ENCODE results near the gene TRIM26. TPM values are rescaled to one million over a fixed set of nuclear protein-coding genes. Genes with fewer than 3 reads are reported as not detected.

Gene TRIM26
- total and polyA plus RNA-seq, 2 of the 13 experiments (the other 11 are each of a cell fraction or from before 2014, with no cell fraction given): 27.1 to 38.7 TPM

DNA sequence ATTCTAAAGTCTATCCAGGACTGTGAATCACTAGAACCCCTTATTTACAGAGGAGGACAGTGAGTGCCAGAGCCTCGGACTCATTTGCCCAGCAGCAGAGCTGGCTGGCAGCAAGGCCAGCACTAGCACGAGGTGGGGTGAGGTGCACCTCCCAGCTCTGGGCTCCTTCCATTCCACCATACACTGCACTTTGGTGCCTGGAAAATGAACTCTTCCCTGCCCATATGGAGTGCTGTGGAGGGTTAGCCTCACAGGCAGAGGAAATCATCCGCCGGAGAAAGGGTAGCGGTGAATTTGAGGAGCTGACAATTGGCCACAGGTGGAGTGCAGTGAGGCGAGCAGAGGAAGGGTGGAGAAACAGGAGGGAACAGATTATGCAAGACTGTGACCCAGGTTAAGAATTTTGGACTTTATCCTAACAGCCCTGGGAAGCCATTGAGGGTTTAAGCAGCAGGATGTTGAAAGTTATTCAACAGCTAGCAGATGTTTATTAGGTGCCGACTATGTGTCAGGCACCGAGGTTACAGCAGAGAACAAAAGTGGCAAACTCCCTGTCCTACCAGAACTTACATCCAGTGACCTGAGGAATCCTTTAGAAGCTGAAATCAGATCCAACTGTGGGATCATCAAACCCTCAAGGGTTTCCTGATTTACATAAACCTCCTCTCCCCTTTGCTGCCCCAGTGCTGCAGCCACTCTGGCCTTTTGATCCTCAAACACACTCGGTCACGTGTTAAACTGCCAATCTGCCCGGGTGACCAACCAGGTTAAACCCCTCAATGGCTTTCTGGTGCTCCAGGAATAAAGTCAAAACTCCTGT is 6.2 kb downstream of the TRIM26 start (continued):
- TF ChIP-seq, protein P1, sequence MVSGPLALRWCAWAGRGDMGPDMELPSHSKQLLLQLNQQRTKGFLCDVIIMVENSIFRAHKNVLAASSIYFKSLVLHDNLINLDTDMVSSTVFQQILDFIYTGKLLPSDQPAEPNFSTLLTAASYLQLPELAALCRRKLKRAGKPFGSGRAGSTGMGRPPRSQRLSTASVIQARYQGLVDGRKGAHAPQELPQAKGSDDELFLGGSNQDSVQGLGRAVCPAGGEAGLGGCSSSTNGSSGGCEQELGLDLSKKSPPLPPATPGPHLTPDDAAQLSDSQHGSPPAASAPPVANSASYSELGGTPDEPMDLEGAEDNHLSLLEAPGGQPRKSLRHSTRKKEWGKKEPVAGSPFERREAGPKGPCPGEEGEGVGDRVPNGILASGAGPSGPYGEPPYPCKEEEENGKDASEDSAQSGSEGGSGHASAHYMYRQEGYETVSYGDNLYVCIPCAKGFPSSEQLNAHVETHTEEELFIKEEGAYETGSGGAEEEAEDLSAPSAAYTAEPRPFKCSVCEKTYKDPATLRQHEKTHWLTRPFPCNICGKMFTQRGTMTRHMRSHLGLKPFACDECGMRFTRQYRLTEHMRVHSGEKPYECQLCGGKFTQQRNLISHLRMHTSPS (CRISPR knock-in tag; IDR thresholded peaks at IDR 0.05; ENCODE audit: low read depth): peak; percentile 92
- TF ChIP-seq, protein P2, sequence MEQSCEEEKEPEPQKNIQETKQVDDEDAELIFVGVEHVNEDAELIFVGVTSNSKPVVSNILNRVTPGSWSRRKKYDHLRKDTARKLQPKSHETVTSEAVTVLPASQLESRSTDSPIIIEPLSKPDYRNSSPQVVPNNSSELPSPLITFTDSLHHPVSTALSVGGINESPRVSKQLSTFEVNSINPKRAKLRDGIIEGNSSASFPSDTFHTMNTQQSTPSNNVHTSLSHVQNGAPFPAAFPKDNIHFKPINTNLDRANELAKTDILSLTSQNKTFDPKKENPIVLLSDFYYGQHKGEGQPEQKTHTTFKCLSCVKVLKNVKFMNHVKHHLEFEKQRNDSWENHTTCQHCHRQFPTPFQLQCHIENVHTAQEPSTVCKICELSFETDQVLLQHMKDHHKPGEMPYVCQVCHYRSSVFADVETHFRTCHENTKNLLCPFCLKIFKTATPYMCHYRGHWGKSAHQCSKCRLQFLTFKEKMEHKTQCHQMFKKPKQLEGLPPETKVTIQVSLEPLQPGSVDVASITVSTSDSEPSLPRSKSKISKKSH (CRISPR knock-in tag; IDR thresholded peaks at IDR 0.05; ENCODE audit: borderline replicate concordance): no peak
- TF ChIP-seq HOXD1 (CRISPR knock-in tag; IDR thresholded peaks at IDR 0.05) (peak; percentile 13; the same call in 1 of the 2 replicates), TBX3 (IDR thresholded peaks at IDR 0.05; ENCODE audit: borderline replicate concordance) (0 out of 2 replicates have a peak, but pooled peaks have one; percentile 57), ZNF296 (CRISPR knock-in tag; conservative IDR thresholded peaks at IDR 0.05) (no peak), ZNF17 (CRISPR knock-in tag; IDR thresholded peaks at IDR 0.05) (no peak), ZNF501 (CRISPR knock-in tag; IDR thresholded peaks at IDR 0.05) (no peak; the same call in 1 of the 2 replicates), PRMT3 (CRISPR knock-in tag; IDR thresholded peaks at IDR 0.05; ENCODE audit: borderline replicate concordance, low read depth) (no peak), IRX3 (CRISPR knock-in tag; IDR thresholded peaks at IDR 0.05; ENCODE audit: borderline replicate concordance, low read depth) (peak; percentile 53; the same call in 1 of the 2 replicates), NFKB2 (CRISPR knock-in tag; IDR thresholded peaks at IDR 0.05; ENCODE audit: borderline replicate concordance) (peak; percentile 82; the same call in 1 of the 2 replicates), HNF4G (IDR thresholded peaks at IDR 0.05; ENCODE audit: borderline replicate concordance, low read depth, low read length) (peak; percentile 96), HNF4G (CRISPR knock-in tag; IDR thresholded peaks at IDR 0.05; ENCODE audit: borderline replicate concordance, low read depth) (peak; percentile 96), SALL1 (CRISPR knock-in tag; IDR thresholded peaks at IDR 0.05) (peak; percentile 94), AHR (CRISPR knock-in tag; IDR thresholded peaks at IDR 0.05) (0 out of 2 replicates have a peak, but pooled peaks have one; percentile 48), TOE1 (CRISPR knock-in tag; IDR thresholded peaks at IDR 0.05) (no peak), THYN1 (CRISPR knock-in tag; IDR thresholded peaks at IDR 0.05; ENCODE audit: borderline replicate concordance, low read depth) (peak; percentile 18; the same call in 1 of the 2 replicates), ZNF556 (CRISPR knock-in tag; IDR thresholded peaks at IDR 0.05; ENCODE audit: borderline replicate concordance) (no peak; the same call in 1 of the 2 replicates), GATA4 (IDR thresholded peaks at IDR 0.05; ENCODE audit: borderline replicate concordance, low read depth) (peak; percentile 17; the same call in 1 of the 2 replicates)
- TF ChIP-seq, protein P3, sequence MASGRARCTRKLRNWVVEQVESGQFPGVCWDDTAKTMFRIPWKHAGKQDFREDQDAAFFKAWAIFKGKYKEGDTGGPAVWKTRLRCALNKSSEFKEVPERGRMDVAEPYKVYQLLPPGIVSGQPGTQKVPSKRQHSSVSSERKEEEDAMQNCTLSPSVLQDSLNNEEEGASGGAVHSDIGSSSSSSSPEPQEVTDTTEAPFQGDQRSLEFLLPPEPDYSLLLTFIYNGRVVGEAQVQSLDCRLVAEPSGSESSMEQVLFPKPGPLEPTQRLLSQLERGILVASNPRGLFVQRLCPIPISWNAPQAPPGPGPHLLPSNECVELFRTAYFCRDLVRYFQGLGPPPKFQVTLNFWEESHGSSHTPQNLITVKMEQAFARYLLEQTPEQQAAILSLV (CRISPR knock-in tag; IDR thresholded peaks at IDR 0.05; ENCODE audit: borderline replicate concordance): no peak
- TF ChIP-seq, protein P4, sequence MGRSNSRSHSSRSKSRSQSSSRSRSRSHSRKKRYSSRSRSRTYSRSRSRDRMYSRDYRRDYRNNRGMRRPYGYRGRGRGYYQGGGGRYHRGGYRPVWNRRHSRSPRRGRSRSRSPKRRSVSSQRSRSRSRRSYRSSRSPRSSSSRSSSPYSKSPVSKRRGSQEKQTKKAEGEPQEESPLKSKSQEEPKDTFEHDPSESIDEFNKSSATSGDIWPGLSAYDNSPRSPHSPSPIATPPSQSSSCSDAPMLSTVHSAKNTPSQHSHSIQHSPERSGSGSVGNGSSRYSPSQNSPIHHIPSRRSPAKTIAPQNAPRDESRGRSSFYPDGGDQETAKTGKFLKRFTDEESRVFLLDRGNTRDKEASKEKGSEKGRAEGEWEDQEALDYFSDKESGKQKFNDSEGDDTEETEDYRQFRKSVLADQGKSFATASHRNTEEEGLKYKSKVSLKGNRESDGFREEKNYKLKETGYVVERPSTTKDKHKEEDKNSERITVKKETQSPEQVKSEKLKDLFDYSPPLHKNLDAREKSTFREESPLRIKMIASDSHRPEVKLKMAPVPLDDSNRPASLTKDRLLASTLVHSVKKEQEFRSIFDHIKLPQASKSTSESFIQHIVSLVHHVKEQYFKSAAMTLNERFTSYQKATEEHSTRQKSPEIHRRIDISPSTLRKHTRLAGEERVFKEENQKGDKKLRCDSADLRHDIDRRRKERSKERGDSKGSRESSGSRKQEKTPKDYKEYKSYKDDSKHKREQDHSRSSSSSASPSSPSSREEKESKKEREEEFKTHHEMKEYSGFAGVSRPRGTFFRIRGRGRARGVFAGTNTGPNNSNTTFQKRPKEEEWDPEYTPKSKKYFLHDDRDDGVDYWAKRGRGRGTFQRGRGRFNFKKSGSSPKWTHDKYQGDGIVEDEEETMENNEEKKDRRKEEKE (IDR thresholded peaks at IDR 0.05): no peak
- TF ChIP-seq, protein P5, sequence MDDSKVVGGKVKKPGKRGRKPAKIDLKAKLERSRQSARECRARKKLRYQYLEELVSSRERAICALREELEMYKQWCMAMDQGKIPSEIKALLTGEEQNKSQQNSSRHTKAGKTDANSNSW (CRISPR knock-in tag; IDR thresholded peaks at IDR 0.05; ENCODE audit: borderline replicate concordance): no peak
